Type B pancreatic cell (in vitro differentiated cells): ENCODE measurements around the gene POMGNT2. TPM values are rescaled to one million over a fixed set of nuclear protein-coding genes. Genes with fewer than 3 reads are reported as not detected.

Experiments
- DNase-seq: peaks from one replicate; pipeline ENCODE4 v3.0.0; 2021; ENCODE audit warnings: mixed read lengths; ENCODE audit not compliant: unreplicated experiment; ENCODE audit errors: extremely low spot score
- H3K27ac Mint-ChIP-seq: 2 replicates; pipeline ENCODE4 v1.8.0; 2021; ENCODE audit warnings: mild to moderate bottlenecking, mixed read lengths
- H3K27me3 Mint-ChIP-seq: 2 replicates; pipeline ENCODE4 v1.8.0; 2021; ENCODE audit warnings: mixed read lengths
- H3K36me3 Mint-ChIP-seq: 2 replicates; pipeline ENCODE4 v1.8.0; 2021; ENCODE audit warnings: mixed read lengths
- H3K4me1 Mint-ChIP-seq: one replicate; pipeline ENCODE4 v1.8.0; 2021; ENCODE audit warnings: mixed read lengths; ENCODE audit not compliant: unreplicated experiment
- H3K4me3 Mint-ChIP-seq: 2 replicates; pipeline ENCODE4 v1.8.0; 2021; ENCODE audit warnings: mild to moderate bottlenecking, mixed read lengths
- H3K9me3 Mint-ChIP-seq: 2 replicates; pipeline ENCODE4 v1.8.0; 2021; ENCODE audit warnings: mixed read lengths
- total RNA-seq: library from RNA; stranded (reverse); gene quantifications from 2 replicates; pipeline ENCODE4 v1.2.1, GENCODE V29; 2021; ENCODE audit warnings: low replicate concordance
- TF ChIP-seq, protein P1 (sequence below): fragments of 200-600 bp; sonication (generic); conservative IDR thresholded peaks from 2 replicates; pipeline ENCODE4 v1.5.0; 2021; ENCODE audit warnings: antibody characterized with exemption, mild to moderate bottlenecking

POMGNT2 gene
- total RNA-seq, 1 donor from 2014 or later = 15.7 TPM

DNA sequence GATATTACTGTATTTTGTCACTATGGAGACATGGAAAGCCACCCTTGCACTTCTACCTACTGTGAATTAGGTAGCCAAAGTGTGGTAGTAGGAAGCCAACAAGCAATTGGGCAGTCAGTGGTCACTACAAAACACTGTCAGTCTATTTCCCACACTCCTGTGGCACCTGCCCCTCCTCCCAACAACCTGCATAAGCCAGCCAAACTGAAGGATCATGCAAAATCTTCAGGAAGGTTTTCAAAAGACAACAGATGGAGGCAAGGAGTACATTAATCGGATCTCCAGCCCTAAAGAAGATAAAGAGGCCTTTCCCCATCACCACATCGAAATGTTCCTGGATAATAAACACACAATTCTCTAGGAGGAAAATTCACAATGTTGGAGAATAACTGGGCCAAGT is 11.9 kb downstream of the POMGNT2 start:
- H3K4me1 Mint-ChIP-seq = no peaks in the 10 kb centered on the region
- TF ChIP-seq, protein P1, sequence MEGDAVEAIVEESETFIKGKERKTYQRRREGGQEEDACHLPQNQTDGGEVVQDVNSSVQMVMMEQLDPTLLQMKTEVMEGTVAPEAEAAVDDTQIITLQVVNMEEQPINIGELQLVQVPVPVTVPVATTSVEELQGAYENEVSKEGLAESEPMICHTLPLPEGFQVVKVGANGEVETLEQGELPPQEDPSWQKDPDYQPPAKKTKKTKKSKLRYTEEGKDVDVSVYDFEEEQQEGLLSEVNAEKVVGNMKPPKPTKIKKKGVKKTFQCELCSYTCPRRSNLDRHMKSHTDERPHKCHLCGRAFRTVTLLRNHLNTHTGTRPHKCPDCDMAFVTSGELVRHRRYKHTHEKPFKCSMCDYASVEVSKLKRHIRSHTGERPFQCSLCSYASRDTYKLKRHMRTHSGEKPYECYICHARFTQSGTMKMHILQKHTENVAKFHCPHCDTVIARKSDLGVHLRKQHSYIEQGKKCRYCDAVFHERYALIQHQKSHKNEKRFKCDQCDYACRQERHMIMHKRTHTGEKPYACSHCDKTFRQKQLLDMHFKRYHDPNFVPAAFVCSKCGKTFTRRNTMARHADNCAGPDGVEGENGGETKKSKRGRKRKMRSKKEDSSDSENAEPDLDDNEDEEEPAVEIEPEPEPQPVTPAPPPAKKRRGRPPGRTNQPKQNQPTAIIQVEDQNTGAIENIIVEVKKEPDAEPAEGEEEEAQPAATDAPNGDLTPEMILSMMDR = no peak
- H3K27ac Mint-ChIP-seq = no peak overlapping the region

DNA sequence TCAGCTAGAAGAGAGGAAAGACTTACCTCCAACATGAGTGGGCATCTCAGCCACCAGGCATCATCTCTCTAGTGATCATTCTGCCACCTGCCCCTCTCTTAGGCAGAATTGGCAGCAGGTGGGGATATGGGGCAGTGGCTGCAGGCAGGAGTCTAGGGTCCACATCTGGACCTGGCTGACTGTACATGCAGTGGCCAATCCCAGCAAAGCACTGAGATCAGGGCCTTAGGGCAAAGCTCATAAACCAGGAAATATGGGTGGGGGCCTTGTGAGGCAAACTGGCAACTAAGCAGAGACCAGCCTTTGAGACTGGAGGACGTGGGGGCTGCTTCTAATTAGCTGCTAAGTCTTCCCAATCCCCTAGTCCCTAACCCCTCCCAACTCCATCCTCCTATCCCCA is 12.9 kb downstream of the POMGNT2 start:
- DNase-seq = no peak
- TF ChIP-seq, protein P1 = no peak
- Mint-ChIP-seq H3K27me3 (no peaks in the 10 kb centered on the region), H3K27ac (no peak overlapping the region), H3K4me1 (no peaks in the 10 kb centered on the region), H3K9me3 (no peaks in the 10 kb centered on the region), H3K4me3 (no peak overlapping the region), H3K36me3 (no peaks in the 10 kb centered on the region)

More for the DNA sequence above, 11.9 kb downstream of the POMGNT2 start:
- no peaks in the 10 kb centered on the region for H3K27me3 Mint-ChIP-seq
- H3K4me3 Mint-ChIP-seq = no peak overlapping the region
- no peak for DNase-seq
- H3K36me3 Mint-ChIP-seq = no peaks in the 10 kb centered on the region
- H3K9me3 Mint-ChIP-seq = no peaks in the 10 kb centered on the region

DNA sequence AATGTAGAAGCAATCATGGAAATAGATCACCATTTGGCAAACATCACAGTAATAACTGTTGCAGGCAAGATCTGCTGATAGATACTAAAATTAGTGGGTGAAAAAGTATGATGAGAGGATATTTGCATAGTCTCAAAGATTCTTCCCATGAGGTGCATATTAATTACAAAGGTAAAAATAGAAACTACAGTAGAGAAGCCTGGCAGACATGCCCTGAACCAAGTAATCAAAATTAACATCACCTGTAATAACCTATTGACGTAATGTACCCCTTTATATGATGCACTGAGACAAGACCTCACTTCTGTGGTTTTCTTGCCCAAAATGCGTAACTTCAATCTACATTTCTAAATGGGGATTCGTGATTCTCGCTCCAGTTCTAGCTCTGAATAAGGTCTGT is 14.4 kb downstream of the POMGNT2 start:
- Mint-ChIP-seq H3K4me1 (peaks cover 4% of the 10 kb centered on the region), H3K27me3 (no peaks in the 10 kb centered on the region), H3K4me3 (no peak overlapping the region), H3K27ac (no peak overlapping the region), H3K36me3 (peaks cover 4% of the 10 kb centered on the region), H3K9me3 (peaks cover 5% of the 10 kb centered on the region)
- TF ChIP-seq, protein P1 = no peak
- no peak for DNase-seq

DNA sequence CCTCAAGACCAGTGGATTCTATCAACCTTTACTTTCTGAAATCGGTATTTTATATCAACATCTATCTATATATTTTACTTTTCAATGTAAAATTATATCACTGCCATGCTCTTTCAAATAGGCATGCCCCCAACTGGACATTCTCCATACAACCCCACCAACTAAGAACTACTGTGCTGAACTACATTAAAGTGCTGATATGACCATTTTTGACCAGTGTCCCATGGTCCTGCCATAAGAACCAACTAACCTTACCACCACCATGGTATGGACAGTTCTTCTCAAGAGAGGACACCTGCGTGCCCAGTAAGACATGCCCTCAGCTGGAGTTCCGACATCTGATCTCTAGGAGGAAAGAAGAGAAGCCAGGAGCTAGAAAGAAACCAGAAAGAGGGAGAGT is 15.6 kb downstream of the POMGNT2 start:
- H3K9me3 Mint-ChIP-seq = peaks cover 5% of the 10 kb centered on the region
- H3K4me3 Mint-ChIP-seq = no peak overlapping the region
- peaks cover 4% of the 10 kb centered on the region for H3K4me1 Mint-ChIP-seq
- no peak for DNase-seq
- TF ChIP-seq, protein P1 = no peak
- H3K36me3 Mint-ChIP-seq = peaks cover 4% of the 10 kb centered on the region
- H3K27me3 Mint-ChIP-seq = no peaks in the 10 kb centered on the region
- H3K27ac Mint-ChIP-seq = no peak overlapping the region

DNA sequence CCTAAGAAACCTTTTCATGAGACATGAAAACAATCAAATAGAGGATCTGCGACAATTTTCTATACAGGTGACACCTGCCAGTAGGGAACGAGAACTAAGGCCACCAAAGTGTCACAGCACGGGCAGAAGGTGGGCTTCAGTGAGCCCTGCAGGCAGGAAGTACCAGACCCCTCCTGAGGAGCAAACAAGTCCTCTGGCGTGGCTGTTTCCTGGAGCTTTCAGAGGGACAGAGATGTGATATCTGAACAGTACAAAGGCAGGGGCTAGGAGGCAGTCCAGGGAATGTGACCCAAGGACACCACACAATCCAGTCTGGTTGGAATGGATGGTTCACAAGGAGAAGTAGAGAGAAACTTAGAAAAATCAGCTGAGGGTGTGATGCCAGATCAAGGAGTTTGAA is 16.8 kb downstream of the POMGNT2 start:
- DNase-seq = no peak
- Mint-ChIP-seq H3K4me1 (peaks cover 4% of the 10 kb centered on the region), H3K36me3 (peaks cover 9% of the 10 kb centered on the region), H3K27me3 (no peaks in the 10 kb centered on the region), H3K4me3 (no peak overlapping the region), H3K27ac (no peak overlapping the region), H3K9me3 (peaks cover 10% of the 10 kb centered on the region)
- TF ChIP-seq, protein P1 = no peak

DNA sequence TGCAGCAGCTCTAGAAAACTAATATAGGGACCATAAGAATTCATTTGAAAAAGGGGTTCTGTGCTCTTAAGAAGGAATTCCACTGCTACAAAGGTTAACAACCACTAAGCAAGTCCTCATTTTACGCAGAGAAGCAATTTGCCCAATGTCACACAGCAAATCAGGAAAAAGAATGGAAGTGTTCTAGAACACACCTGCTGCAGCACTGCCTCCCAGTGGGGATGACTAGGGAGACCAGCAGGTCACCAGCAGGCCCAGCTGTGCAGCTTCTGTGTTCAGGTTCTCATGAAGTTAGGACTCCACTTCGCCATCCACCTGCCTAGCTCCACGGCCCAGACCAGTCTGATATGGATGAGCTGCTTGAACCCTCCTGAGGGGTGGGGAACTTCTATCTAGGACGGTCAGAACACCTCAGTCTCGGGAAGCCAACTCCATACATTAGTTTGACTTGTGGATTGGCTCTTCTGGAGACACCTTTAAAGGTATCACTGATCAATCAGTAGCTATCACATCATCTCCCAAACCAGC is 18.6 kb downstream of the POMGNT2 start:
- Mint-ChIP-seq H3K27ac (no peak overlapping the region), H3K4me3 (no peak overlapping the region), H3K9me3 (peaks cover 10% of the 10 kb centered on the region), H3K4me1 (peaks cover 4% of the 10 kb centered on the region), H3K27me3 (no peaks in the 10 kb centered on the region), H3K36me3 (peaks cover 13% of the 10 kb centered on the region)
- TF ChIP-seq, protein P1 = no peak
- DNase-seq = no peak
